ENCODE measurements around the gene PUS1. TPM values are rescaled to one million over a fixed set of nuclear protein-coding genes. Genes with fewer than 3 reads are reported as not detected.
"Not testable (repeated sequence)": the region's sequence is repeated elsewhere in the genome, so short reads cannot be mapped to it uniquely, and the experiment has no call there.

Gene PUS1
- total RNA-seq, 2 donors from 2014 or later = 23.6 TPM

- H3K4me1 Mint-ChIP-seq = peaks cover 4% of the 10 kb centered on the region
- no peaks in the 10 kb centered on the region for H3K9me3 ChIP-seq (ENCODE audit: control insufficient read depth, low read length, poor library complexity, severe bottlenecking)
- no peak overlapping the region for H3K4me3 Mint-ChIP-seq
- ATAC-seq (no peak), DNase-seq (no peak)
- no peak overlapping the region for H3K27ac Mint-ChIP-seq
- no peaks in the 10 kb centered on the region for H3K27me3 Mint-ChIP-seq
- peaks cover 2% of the 10 kb centered on the region for H3K36me3 Mint-ChIP-seq (ENCODE audit: low read depth)
Measured at GRCh38 chr12:131942671-131943070, 13.6 kb downstream of the PUS1 start.

- Mint-ChIP-seq H3K4me1 (peaks cover 8% of the 10 kb centered on the region), H3K4me3 (no peak overlapping the region), H3K27ac (no peak overlapping the region), H3K36me3 (ENCODE audit: low read depth) (peaks cover 2% of the 10 kb centered on the region), H3K27me3 (no peaks in the 10 kb centered on the region)
- ATAC-seq (no peak), DNase-seq (no peak)
- H3K9me3 ChIP-seq (ENCODE audit: control insufficient read depth, low read length, poor library complexity, severe bottlenecking) = no peaks in the 10 kb centered on the region
Measured at GRCh38 chr12:131943389-131943788, 14.3 kb downstream of the PUS1 start.

GRCh38 chr12:131943876-131944275, 14.8 kb downstream of the PUS1 start:
- Mint-ChIP-seq H3K27me3 (no peaks in the 10 kb centered on the region), H3K36me3 (ENCODE audit: low read depth) (peaks cover 2% of the 10 kb centered on the region), H3K4me3 (no peak overlapping the region), H3K4me1 (peaks cover 11% of the 10 kb centered on the region), H3K27ac (no peak overlapping the region)
- DNase-seq (no peak), ATAC-seq (no peak)
- H3K9me3 ChIP-seq (ENCODE audit: control insufficient read depth, low read length, poor library complexity, severe bottlenecking) = no peaks in the 10 kb centered on the region

GRCh38 chr12:131944601-131945251, 15.7 kb downstream of the PUS1 start:
- peaks cover 2% of the 10 kb centered on the region for H3K36me3 Mint-ChIP-seq (ENCODE audit: low read depth)

GRCh38 chr12:131946757-131947156, 17.7 kb downstream of the PUS1 start:
- no peaks in the 10 kb centered on the region for H3K9me3 ChIP-seq (ENCODE audit: control insufficient read depth, low read length, poor library complexity, severe bottlenecking)
- Mint-ChIP-seq H3K4me3 (no peak overlapping the region), H3K4me1 (peaks cover 11% of the 10 kb centered on the region), H3K27ac (peak overlapping the region; percentile 88), H3K36me3 (ENCODE audit: low read depth) (no peaks in the 10 kb centered on the region), H3K27me3 (no peaks in the 10 kb centered on the region)
- DNase-seq (no peak), ATAC-seq (no peak)

More at GRCh38 chr12:131944601-131945251, 15.7 kb downstream of the PUS1 start:
- no peaks in the 10 kb centered on the region for H3K9me3 ChIP-seq (ENCODE audit: control insufficient read depth, low read length, poor library complexity, severe bottlenecking)
- DNase-seq = no peak
- Mint-ChIP-seq H3K4me1 (peaks cover 10% of the 10 kb centered on the region), H3K27me3 (no peaks in the 10 kb centered on the region), H3K4me3 (no peak overlapping the region), H3K27ac (no peak overlapping the region)
- ATAC-seq = no peak

- Mint-ChIP-seq H3K4me3 (no peak overlapping the region), H3K27ac (peak overlapping the region; percentile 88), H3K27me3 (no peaks in the 10 kb centered on the region), H3K4me1 (peaks cover 13% of the 10 kb centered on the region), H3K36me3 (ENCODE audit: low read depth) (no peaks in the 10 kb centered on the region)
- no peaks in the 10 kb centered on the region for H3K9me3 ChIP-seq (ENCODE audit: control insufficient read depth, low read length, poor library complexity, severe bottlenecking)
- DNase-seq (no peak), ATAC-seq (no peak)
Measured at GRCh38 chr12:131947482-131948027, 18.5 kb downstream of the PUS1 start.

GRCh38 chr12:131948166-131948712, 19.2 kb downstream of the PUS1 start:
- peak overlapping the region; percentile 81 for H3K4me3 Mint-ChIP-seq
- no peak for ATAC-seq
- peak overlapping the region; percentile 88 for H3K27ac Mint-ChIP-seq
- H3K36me3 Mint-ChIP-seq (ENCODE audit: low read depth) = no peaks in the 10 kb centered on the region
- H3K4me1 Mint-ChIP-seq = peaks cover 20% of the 10 kb centered on the region
- H3K9me3 ChIP-seq (ENCODE audit: control insufficient read depth, low read length, poor library complexity, severe bottlenecking) = no peaks in the 10 kb centered on the region
- H3K27me3 Mint-ChIP-seq = no peaks in the 10 kb centered on the region
- no peak for DNase-seq

- not testable (repeated sequence) for H3K27me3 Mint-ChIP-seq; H3K9me3 ChIP-seq (ENCODE audit: control insufficient read depth, low read length, poor library complexity, severe bottlenecking); H3K36me3 Mint-ChIP-seq (ENCODE audit: low read depth); DNase-seq; ATAC-seq
- Mint-ChIP-seq H3K4me1 (peaks cover 22% of the 10 kb centered on the region), H3K4me3 (peak overlapping the region; percentile 81), H3K27ac (peak overlapping the region; percentile 88)
Measured at GRCh38 chr12:131948713-131949430, 19.8 kb downstream of the PUS1 start.

- ATAC-seq = peak; percentile 94
- Mint-ChIP-seq H3K36me3 (ENCODE audit: low read depth) (no peaks in the 10 kb centered on the region), H3K4me3 (peak within 1 kb of the TSS; percentile 90), H3K27me3 (no peaks in the 10 kb centered on the region), H3K27ac (peak within 1 kb of the TSS; percentile 92), H3K4me1 (peaks cover 23% of the 10 kb centered on the region)
- H3K9me3 ChIP-seq (ENCODE audit: control insufficient read depth, low read length, poor library complexity, severe bottlenecking) = no peaks in the 10 kb centered on the region
- peak; percentile 87 to 96 (median 92) for DNase-seq
Measured at GRCh38 chr12:131949431-131950181, 20.5 kb downstream of the PUS1 start, which contains the start of gene EP400. TSS of gene EP400 (plus strand) at chr12:131949942. CDS start at chr12:131960620, 10,678 bp downstream.

- peak; percentile 10 for ATAC-seq
- Mint-ChIP-seq H3K27me3 (no peaks in the 10 kb centered on the region), H3K4me1 (peaks cover 25% of the 10 kb centered on the region)
Measured at GRCh38 chr12:131950182-131950913, 21.3 kb downstream of the PUS1 start.

GRCh38 chr12:131953810-131954209, 24.7 kb downstream of the PUS1 start:
- H3K27me3 Mint-ChIP-seq; H3K27ac Mint-ChIP-seq; H3K36me3 Mint-ChIP-seq (ENCODE audit: low read depth); ATAC-seq; H3K4me3 Mint-ChIP-seq; H3K9me3 ChIP-seq (ENCODE audit: control insufficient read depth, low read length, poor library complexity, severe bottlenecking); DNase-seq: not testable (repeated sequence)
- peaks cover 40% of the 10 kb centered on the region for H3K4me1 Mint-ChIP-seq

More at GRCh38 chr12:131950182-131950913, 21.3 kb downstream of the PUS1 start:
- peak; percentile 19 to 45 (median 43) for DNase-seq
- no peaks in the 10 kb centered on the region for H3K36me3 Mint-ChIP-seq (ENCODE audit: low read depth)
- no peaks in the 10 kb centered on the region for H3K9me3 ChIP-seq (ENCODE audit: control insufficient read depth, low read length, poor library complexity, severe bottlenecking)
- H3K27ac Mint-ChIP-seq = peak overlapping the region; percentile 92
- H3K4me3 Mint-ChIP-seq = peak overlapping the region; percentile 90

GRCh38 chr12:131954460-131954859, 25.4 kb downstream of the PUS1 start:
- H3K9me3 ChIP-seq (ENCODE audit: control insufficient read depth, low read length, poor library complexity, severe bottlenecking); H3K4me3 Mint-ChIP-seq; H3K36me3 Mint-ChIP-seq (ENCODE audit: low read depth); ATAC-seq; H3K27me3 Mint-ChIP-seq; DNase-seq: not testable (repeated sequence)
- H3K27ac Mint-ChIP-seq = peak overlapping the region; percentile 27
- peaks cover 45% of the 10 kb centered on the region for H3K4me1 Mint-ChIP-seq

Data from T-helper 17 cell (primary cell).